ENCODE measurements around the gene TCEAL1.
A peak's percentile ranks its signal among the peaks of the same experiment; 100 is the strongest.

DNA sequence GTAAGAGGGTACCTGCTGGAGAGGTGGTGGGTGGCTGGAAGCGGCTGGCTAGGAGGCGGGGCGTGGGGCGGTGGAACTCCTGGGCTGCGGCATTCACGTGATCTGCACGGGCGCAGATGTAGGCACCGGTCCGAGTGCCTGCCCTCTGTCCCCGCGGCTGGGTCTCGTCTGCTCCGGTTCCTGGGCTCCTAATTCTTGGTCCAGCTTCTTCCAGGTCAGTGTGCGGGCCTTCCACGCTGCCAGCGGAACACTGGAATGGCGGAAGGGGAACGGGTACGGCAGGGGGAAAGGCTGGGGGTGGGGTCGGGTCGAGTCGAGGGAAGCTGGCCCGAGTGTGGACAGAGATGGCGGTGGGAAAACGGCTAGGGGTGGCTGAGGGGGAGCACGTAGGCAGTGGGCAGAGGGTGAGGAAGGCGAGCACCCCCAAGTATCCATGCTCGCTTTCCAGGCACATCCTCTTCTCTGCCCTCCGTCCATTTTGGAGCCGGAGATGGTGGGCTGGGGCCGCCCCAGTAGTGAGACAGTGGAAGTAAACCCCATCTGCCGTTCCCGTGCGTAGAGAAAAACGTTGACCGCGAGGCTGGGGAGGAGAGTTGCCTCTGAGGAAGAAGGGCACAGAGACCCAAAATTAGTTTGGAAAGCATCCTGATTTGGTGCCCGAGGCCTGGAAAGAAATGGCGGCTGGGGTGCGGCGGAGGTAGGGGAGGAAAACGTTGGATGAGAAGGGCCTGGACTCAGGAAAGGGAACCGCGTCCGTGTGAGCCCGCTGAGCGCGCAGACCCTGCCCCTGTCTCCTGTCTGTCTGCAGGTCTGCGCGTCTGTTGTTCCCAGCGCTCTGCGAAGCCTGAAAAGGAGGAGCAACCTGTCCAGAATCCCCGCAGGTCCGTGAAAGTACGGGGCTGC lies 43.1 kb upstream of the TCEAL1 start, which contains the start of gene TCEAL4:
- TF ChIP-seq, protein P1, sequence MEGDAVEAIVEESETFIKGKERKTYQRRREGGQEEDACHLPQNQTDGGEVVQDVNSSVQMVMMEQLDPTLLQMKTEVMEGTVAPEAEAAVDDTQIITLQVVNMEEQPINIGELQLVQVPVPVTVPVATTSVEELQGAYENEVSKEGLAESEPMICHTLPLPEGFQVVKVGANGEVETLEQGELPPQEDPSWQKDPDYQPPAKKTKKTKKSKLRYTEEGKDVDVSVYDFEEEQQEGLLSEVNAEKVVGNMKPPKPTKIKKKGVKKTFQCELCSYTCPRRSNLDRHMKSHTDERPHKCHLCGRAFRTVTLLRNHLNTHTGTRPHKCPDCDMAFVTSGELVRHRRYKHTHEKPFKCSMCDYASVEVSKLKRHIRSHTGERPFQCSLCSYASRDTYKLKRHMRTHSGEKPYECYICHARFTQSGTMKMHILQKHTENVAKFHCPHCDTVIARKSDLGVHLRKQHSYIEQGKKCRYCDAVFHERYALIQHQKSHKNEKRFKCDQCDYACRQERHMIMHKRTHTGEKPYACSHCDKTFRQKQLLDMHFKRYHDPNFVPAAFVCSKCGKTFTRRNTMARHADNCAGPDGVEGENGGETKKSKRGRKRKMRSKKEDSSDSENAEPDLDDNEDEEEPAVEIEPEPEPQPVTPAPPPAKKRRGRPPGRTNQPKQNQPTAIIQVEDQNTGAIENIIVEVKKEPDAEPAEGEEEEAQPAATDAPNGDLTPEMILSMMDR (IDR thresholded peaks at IDR 0.05): no peak
- TF ChIP-seq POLR2AphosphoS5 (IDR thresholded peaks at IDR 0.05): peak in 2 of 3 donors; percentile 40 to 47
- TF ChIP-seq EP300 (IDR thresholded peaks at IDR 0.05): no peak
- no peak for TF ChIP-seq POLR2A (IDR thresholded peaks at IDR 0.05)
